GM23338 (cell line): ENCODE measurements around the gene TNIP1.

ENCODE experiments used
- CREB1 ChIP-seq: fragments of 250-450 bp; sonication (Bioruptor Pico); IDR thresholded peaks from 2 replicates; pipeline ENCODE4 v1.5.0; 2020; ENCODE audit warnings: low read depth, mild to moderate bottlenecking, moderate library complexity
- CTCF ChIP-seq, 2 experiments: fragments of 200-600 bp in 1 of 2; sonication (generic) in 1 of 2; conservative IDR thresholded peaks; 2 replicates each; pipeline versions ENCODE4 v1.5.1 to v1.6.1; 2016 to 2017; ENCODE audit warnings: antibody characterized with exemption in 2 of 2, low read depth in 2 of 2, mild to moderate bottlenecking in 2 of 2, moderate library complexity in 1 of 2
- ETS1 ChIP-seq: IDR thresholded peaks from 2 replicates; pipeline ENCODE4 v1.6.1; 2016; ENCODE audit warnings: antibody characterized with exemption
- EZH2 ChIP-seq: fragments of 200-600 bp; sonication (generic); IDR thresholded peaks from one replicate; pipeline ENCODE4 v1.8.0; 2017; ENCODE audit warnings: antibody characterized with exemption, mild to moderate bottlenecking, low read depth; ENCODE audit not compliant: unreplicated experiment
- EZH2phosphoT487 ChIP-seq: fragments of 200-600 bp; sonication (generic); IDR thresholded peaks from one replicate; pipeline ENCODE4 v1.8.1; 2018; ENCODE audit warnings: antibody characterized with exemption; ENCODE audit not compliant: unreplicated experiment
- JUNB ChIP-seq: IDR thresholded peaks from one replicate; pipeline ENCODE4 v1.6.1; 2016; ENCODE audit warnings: antibody characterized with exemption; ENCODE audit not compliant: unreplicated experiment
- NANOG ChIP-seq: IDR thresholded peaks from 2 replicates; pipeline ENCODE4 v1.6.1; 2016; ENCODE audit warnings: antibody characterized with exemption, borderline replicate concordance
- POLR2AphosphoS5 ChIP-seq: IDR thresholded peaks from 2 replicates; pipeline ENCODE4 v1.6.1; 2016; ENCODE audit warnings: antibody characterized with exemption, low read depth
- REST ChIP-seq: IDR thresholded peaks from one replicate; pipeline ENCODE4 v1.6.1; 2018; ENCODE audit warnings: antibody characterized with exemption; ENCODE audit not compliant: unreplicated experiment
- ZNF331 ChIP-seq: fragments of 250-450 bp; sonication (Bioruptor Pico); IDR thresholded peaks from 2 replicates; pipeline ENCODE4 v1.5.0; 2020; ENCODE audit warnings: low read depth, mild to moderate bottlenecking, moderate library complexity
- ZNF462 ChIP-seq: fragments of 250-450 bp; sonication (Bioruptor Pico); IDR thresholded peaks from 2 replicates; pipeline ENCODE4 v1.5.0; 2020; ENCODE audit warnings: mild to moderate bottlenecking, moderate library complexity

GRCh38 chr5:151082282-151082902 lies 1.6 kb upstream of the TNIP1 start:
- TF ChIP-seq CTCF (conservative IDR thresholded peaks at IDR 0.05; ENCODE audit: low read depth in 2 of 2), result peak; percentile 25 to 45
- no peak for TF ChIP-seq POLR2AphosphoS5
- no peak for TF ChIP-seq EZH2
- TF ChIP-seq REST, result no peak
- TF ChIP-seq EZH2phosphoT487, result no peak
- no peak for TF ChIP-seq JUNB
- no peak for TF ChIP-seq NANOG
- TF ChIP-seq CREB1 (CRISPR knock-in tag), result no peak
- TF ChIP-seq ETS1, result no peak
- TF ChIP-seq ZNF462 (CRISPR knock-in tag), result no peak
- TF ChIP-seq ZNF331 (CRISPR knock-in tag), result no peak
